AG04450 (cell line): ENCODE results near the gene TMEM250. TPM values are rescaled to one million over a fixed set of nuclear protein-coding genes. Genes with fewer than 3 reads are reported as not detected.
"Not testable (repeated sequence)": the region's sequence is repeated elsewhere in the genome, so short reads cannot be mapped to it uniquely, and the experiment has no call there.

ENCODE experiments used
- CTCF ChIA-PET: fragments of 300-600, 350-600 bp; formaldehyde crosslinking; extraction: SDS; loops from one replicate; lab custom pipeline; 2022; ENCODE audit warnings: antibody characterized with exemption, inconsistent platforms; lab: Charles Lee
- POLR2A ChIA-PET: fragments of 350-600 bp; formaldehyde crosslinking; extraction: SDS; loops from one replicate; lab custom pipeline; 2021; ENCODE audit warnings: antibody characterized with exemption, inconsistent platforms; lab: Yijun Ruan, JAX
- DNase-seq: peaks from one replicate; pipeline ENCODE4 v3.0.0-alpha.2; 2011; ENCODE audit warnings: low read depth, low spot score
- H3K27ac ChIP-seq: one replicate; pipeline ENCODE4 v1.5.1; 2012; ENCODE audit warnings: low read depth, low read length, control low read depth
- H3K27me3 ChIP-seq: one replicate; pipeline ENCODE4 v1.6.0; 2012; ENCODE audit warnings: low read length; ENCODE audit not compliant: control insufficient read depth, insufficient read depth
- H3K4me3 ChIP-seq: 2 replicates; pipeline ENCODE4 v1.5.1; 2011; ENCODE audit warnings: mild to moderate bottlenecking, low read depth, low read length, control low read depth
- H3K9me3 ChIP-seq: 2 replicates; pipeline ENCODE4 v1.5.1; 2012; ENCODE audit warnings: low read length; ENCODE audit not compliant: control insufficient read depth, insufficient read depth
- CTCF ChIP-seq: IDR thresholded peaks from 2 replicates; pipeline ENCODE4 v1.5.1; 2011; ENCODE audit warnings: low read depth, low read length, control low read depth, inconsistent platforms
- polyA plus RNA-seq: library from polyadenylated mRNA; depleted of rRNA; stranded (reverse); fragments of >200 nt; gene quantifications from 2 replicates; pipeline ENCODE4 v1.2.3, GENCODE V29; 2011

The TMEM250 gene
- polyA plus RNA-seq, 1 experiment, result 8.8 TPM

DNA sequence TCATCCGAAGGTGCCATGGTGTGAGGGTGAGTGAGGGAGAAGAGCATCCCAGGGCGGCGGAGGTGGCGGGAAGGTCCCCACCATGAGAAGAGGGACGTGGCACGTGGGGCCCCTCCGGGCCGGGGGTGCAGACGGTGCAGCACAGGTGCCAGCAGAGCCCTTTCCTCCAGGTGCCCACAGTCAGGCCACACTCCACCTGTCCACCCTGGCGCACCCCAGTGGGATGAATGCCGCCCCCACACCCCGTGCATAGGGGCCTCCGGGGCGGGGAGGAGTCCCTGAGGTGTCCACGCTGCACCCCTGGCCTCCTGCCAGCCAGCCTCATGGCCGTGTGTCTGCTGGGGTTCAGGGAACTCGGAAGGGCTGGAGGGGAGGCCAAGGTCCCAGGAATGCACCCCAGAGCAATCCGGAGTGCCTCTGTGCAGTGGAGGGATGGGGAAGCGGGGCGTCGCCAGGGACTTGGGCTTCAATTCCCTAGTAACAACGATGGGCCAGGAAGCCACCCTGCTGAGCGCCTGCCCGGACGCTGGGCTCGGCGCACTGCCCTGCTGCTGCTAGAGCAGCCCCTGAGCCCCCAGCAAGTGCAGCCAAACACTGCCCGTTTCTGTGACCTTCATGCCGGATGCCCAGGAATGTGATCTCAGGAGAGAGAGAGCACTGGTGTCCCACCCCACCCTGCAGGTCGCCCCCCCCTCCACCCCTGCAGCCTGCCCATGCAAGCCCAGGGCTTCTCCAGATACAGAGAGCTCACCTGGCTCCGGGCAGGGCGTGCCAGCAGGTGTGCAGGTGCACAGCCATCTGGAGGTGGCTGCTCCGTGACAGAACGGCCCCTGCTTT is 14.8 kb downstream of the TMEM250 start:
- no peak for DNase-seq
- Histone ChIP-seq H3K4me3 (no peak overlapping the region), H3K27ac (no peak overlapping the region), H3K27me3 (no peaks in the 10 kb centered on the region), H3K9me3 (no peaks in the 10 kb centered on the region; the same call in 1 of the 2 replicates)
- POLR2A ChIA-PET, result no interaction called here
- CTCF ChIA-PET, result no interaction called here
- no peak for TF ChIP-seq CTCF

DNA sequence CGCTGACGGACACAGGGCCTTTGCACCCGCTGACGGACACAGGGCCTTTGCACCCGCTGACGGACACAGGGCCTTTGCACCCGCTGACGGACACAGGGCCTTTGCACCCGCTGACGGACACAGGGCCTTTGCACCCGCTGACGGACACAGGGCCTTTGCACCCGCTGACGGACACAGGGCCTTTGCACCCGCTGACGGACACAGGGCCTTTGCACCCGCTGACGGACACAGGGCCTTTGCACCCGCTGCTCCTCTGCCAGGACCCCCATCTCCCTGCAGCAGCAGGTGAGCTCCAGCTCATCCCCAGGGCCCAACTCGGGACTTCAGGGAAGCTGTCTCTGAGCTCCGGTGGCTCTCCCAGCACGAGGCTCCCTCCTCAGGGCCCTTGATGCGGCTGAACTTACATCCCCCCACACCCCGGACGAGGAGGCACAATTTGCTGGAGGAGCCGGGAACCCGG is 17.0 kb downstream of the TMEM250 start:
- ChIA-PET POLR2A (interaction anchor here (0.5 kb wide), 1 partner anchor 241 kb away, joined by 13 read pairs; no protein-coding TSS in a partner anchor), CTCF (interaction anchor here (0.8 kb wide), 1 partner anchor 12 kb away, joined by 6 read pairs; no protein-coding TSS in a partner anchor)
- not testable (repeated sequence) for DNase-seq, H3K4me3 ChIP-seq, H3K27ac ChIP-seq, H3K27me3 ChIP-seq, H3K9me3 ChIP-seq

DNA sequence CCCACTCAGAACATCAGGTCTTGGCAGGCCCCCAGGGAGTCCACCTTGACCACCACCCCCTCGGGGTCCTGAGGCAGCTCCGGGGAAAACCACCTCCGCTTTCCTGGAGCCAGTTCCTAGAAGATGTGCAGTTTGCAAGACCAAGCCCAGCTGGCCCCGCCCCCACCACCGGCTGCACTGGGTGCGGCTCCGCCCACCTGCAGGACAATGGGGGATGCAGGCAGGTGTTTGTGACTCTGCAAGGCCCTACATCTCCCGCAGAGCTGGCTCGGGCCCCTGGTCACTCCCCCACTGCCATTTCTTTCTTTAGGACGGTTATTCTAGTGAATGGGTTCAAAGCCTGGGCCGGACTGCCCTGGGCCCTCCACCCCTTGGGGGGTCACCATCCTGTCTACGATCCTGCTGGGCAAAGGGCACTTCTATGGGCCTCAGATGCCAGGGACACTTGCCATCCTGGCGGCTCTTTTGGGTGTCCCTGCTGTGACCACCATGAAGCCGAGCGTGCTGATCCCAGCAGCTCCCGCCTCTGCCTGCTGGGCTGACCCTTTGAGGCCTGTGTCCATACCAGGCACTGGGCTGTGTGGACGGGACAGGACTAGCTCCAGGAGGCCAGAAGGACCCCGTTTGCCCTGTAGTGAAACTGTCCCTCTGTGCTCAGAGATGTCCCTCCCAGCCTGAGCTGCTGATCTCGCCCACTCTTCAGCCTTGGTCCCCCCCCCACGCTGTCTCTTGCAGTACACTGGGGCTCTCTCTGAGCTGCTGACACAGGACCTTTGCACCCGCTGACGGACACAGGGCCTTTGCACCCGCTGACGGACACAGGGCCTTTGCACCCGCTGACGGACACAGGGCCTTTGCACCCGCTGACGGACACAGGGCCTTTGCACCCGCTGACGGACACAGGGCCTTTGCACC is 17.7 kb downstream of the TMEM250 start:
- POLR2A ChIA-PET, result interaction anchor here (0.5 to 0.8 kb wide), 3 partner anchors 49 to 241 kb away, joined by 4 to 13 read pairs (median 6); no protein-coding TSS in a partner anchor

GRCh38 chr9:136099542-136099941 is 19.1 kb downstream of the TMEM250 start:
- ChIA-PET POLR2A (no interaction called here), CTCF (no interaction called here)
- no peak overlapping the region for H3K4me3 ChIP-seq
- DNase-seq, result no peak
- H3K27me3 ChIP-seq, result no peaks in the 10 kb centered on the region
- H3K9me3 ChIP-seq, result no peaks in the 10 kb centered on the region; the same call in 1 of the 2 replicates
- TF ChIP-seq CTCF, result no peak
- H3K27ac ChIP-seq, result no peak overlapping the region

More for the DNA sequence above, 17.7 kb downstream of the TMEM250 start:
- Histone ChIP-seq H3K27me3 (no peaks in the 10 kb centered on the region), H3K4me3 (no peak overlapping the region), H3K27ac (no peak overlapping the region), H3K9me3 (no peaks in the 10 kb centered on the region; the same call in 1 of the 2 replicates)
- DNase-seq, result no peak
- no peak for TF ChIP-seq CTCF
- CTCF ChIA-PET, result interaction anchor here (0.8 kb wide), 1 partner anchor 11 kb away, joined by 6 read pairs; no protein-coding TSS in a partner anchor

- no peak for DNase-seq
- no peak for TF ChIP-seq CTCF
- Histone ChIP-seq H3K9me3 (no peaks in the 10 kb centered on the region; the same call in 1 of the 2 replicates), H3K4me3 (no peak overlapping the region), H3K27me3 (no peaks in the 10 kb centered on the region), H3K27ac (no peak overlapping the region)
- ChIA-PET CTCF (no interaction called here), POLR2A (no interaction called here)
Measured at GRCh38 chr9:136098844-136099243, 19.8 kb downstream of the TMEM250 start.
